Ovary (tissue), 9 donors: Measurements from ENCODE around the gene RTP5. TPM values are rescaled to one million over a fixed set of nuclear protein-coding genes. Genes with fewer than 3 reads are reported as not detected.
"Not testable (repeated sequence)": the region's sequence is repeated elsewhere in the genome, so short reads cannot be mapped to it uniquely, and the experiment has no call there.

Experiments
- DNase-seq, 5 donors: peaks; one replicate each; pipeline ENCODE4 v3.0.0-alpha.2; 2019 to 2020
- H3K27ac ChIP-seq, 2 donors: fragments of 200-600 bp; one replicate each; pipeline versions ENCODE4 v1.5.1 to v1.8.0; 2019 to 2022
- H3K27me3 ChIP-seq: fragments of 200-600 bp; one replicate; pipeline ENCODE4 v1.8.0; 2022
- H3K36me3 ChIP-seq: fragments of 200-600 bp; sonication (generic); one replicate; pipeline ENCODE4 v1.5.1; 2019
- H3K4me1 ChIP-seq: one replicate; pipeline ENCODE4 v1.8.1; 2013; ENCODE audit warnings: mild to moderate bottlenecking, moderate library complexity; ENCODE audit not compliant: insufficient read depth
- H3K4me3 ChIP-seq: fragments of 200-600 bp; sonication (generic); one replicate; pipeline ENCODE4 v1.5.1; 2017
- H3K9me3 ChIP-seq, 2 donors: fragments of 200-600 bp in 1 of 2; sonication (generic) in 1 of 2; one replicate each; pipeline versions ENCODE4 v1.5.1 to v1.8.1; 2013 to 2019; ENCODE audit warnings: mild to moderate bottlenecking in 1 of 2, moderate library complexity in 1 of 2
- EP300 ChIP-seq: sonication (generic); formaldehyde crosslinking; IDR thresholded peaks from one replicate; pipeline ENCODE4 v1.6.1; 2017; ENCODE audit warnings: antibody characterized with exemption
- POLR2A ChIP-seq: fragments of 450-650 bp; IDR thresholded peaks from one replicate; pipeline ENCODE4 v1.6.1; 2017; ENCODE audit warnings: antibody characterized with exemption, mild to moderate bottlenecking, moderate library complexity
- WGBS, 3 donors: extraction: QIAGEN DNeasy Blood & Tissue Kit in 1 of 3; methylation state at CpG; one replicate each; pipeline versions ENCODE4 v1.1.5 to v1.1.7; 2013 to 2017; 5-methylcytosine and 5-hydroxymethylcytosine counted together
- intact Hi-C, 4 donors: fragments of 100-400 bp; cut with DNase I; formaldehyde crosslinking; loops; one replicate each; pipeline versions ENCODE4 v1.11.0 to v1.15.1; 2022 to 2023
- polyA plus RNA-seq, 2 donors: library from polyadenylated mRNA; stranded (reverse); fragments of 200-250 nt in 1 of 2; fragments of 350-450 nt in 1 of 2; fragmentation: Illumina TruSeq in 1 of 2; extraction: RNeasy Lipid Tissue Mini Kit (QIAGEN cat#74804) in 1 of 2; gene quantifications; one replicate each; pipeline ENCODE4 v1.2.3, GENCODE V29; 2013 to 2014
- total RNA-seq, 7 donors: library from RNA; depleted of rRNA in 2 of 7; stranded (reverse); fragments of >200 nt in 2 of 7; fragmentation: NEBNext Ultra II Directional in 3 of 7; extraction: Animal tissue kit (Norgen Biotek cat#: 25700) in 3 of 7; gene quantifications; one replicate each; pipeline versions ENCODE4 v1.1.0 to v1.2.4, GENCODE V29; 2016 to 2023
- TF ChIP-seq, protein P1 (sequence below), 3 donors: fragments of 450-650 bp in 2 of 3; fragments of 200-600 bp in 1 of 3; IDR thresholded peaks; one replicate each; pipeline versions ENCODE4 v1.5.1 to v1.8.0; 2016 to 2022; ENCODE audit warnings: antibody characterized with exemption in 3 of 3, mild to moderate bottlenecking in 1 of 3
- donor health status: DM: no; HTN: no; CAD: no; lungs with moderate emphysema.
- donor health status: DM: no; HTN: no; CAD: no.
- donor health status: Bipolar disorder and iron deficiency.
- donor health status: DM: yes; HTN: yes; CAD: no.
- donor health status: DM: no; HTN: no; CAD: no.
- donor health status: DM: yes; HTN: yes; CAD: no.

RTP5 gene
- total and polyA plus RNA-seq, 9 donors = 0.10 TPM; not detected in 8

DNA sequence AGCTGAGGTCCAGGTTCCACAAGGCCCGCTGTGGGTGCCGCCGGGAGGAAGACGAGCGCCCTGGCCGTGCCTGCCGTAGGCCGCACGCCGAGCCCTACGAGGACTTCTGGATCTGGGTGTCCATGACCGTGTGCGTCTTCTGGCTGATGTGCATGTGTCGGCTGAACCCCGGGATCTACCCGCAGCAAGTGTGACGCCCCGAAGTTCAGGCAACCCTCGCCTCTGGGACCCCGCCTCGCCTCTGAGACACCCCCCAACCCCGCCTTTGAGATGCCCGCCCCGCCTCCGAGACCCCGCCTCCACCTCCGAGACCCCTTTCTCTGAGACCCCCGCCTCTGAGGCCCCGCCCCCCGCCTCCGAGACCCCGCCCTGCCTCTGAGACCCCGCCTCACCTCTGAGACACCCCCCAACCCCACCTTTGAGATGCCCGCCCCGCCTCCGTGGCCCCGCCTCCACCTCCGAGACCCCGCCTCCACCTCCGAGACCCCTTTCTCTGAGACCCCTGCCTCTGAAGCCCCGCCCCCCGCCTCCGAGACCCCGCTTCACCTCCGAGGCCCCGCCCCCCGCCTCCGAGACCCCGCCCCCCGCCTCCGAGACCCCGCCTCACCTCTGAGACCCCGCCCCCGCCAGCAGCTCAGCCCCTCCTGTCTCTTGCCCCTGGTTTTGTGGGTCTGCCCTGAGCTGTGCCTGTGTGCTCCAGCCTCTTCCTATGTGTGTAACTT is 3.7 kb downstream of the RTP5 start:
- H3K9me3 ChIP-seq = no peaks in the 10 kb centered on the region
- no peaks in the 10 kb centered on the region for H3K27me3 ChIP-seq
- intact Hi-C loops = loop anchor here in 3 of 4 donors (10.0 kb wide), 2 partner anchors 118 to 138 kb away; partner anchors contain the start of gene D2HGDH (in 2 of the 3)
- H3K36me3 ChIP-seq = no peaks in the 10 kb centered on the region
- TF ChIP-seq, protein P1, sequence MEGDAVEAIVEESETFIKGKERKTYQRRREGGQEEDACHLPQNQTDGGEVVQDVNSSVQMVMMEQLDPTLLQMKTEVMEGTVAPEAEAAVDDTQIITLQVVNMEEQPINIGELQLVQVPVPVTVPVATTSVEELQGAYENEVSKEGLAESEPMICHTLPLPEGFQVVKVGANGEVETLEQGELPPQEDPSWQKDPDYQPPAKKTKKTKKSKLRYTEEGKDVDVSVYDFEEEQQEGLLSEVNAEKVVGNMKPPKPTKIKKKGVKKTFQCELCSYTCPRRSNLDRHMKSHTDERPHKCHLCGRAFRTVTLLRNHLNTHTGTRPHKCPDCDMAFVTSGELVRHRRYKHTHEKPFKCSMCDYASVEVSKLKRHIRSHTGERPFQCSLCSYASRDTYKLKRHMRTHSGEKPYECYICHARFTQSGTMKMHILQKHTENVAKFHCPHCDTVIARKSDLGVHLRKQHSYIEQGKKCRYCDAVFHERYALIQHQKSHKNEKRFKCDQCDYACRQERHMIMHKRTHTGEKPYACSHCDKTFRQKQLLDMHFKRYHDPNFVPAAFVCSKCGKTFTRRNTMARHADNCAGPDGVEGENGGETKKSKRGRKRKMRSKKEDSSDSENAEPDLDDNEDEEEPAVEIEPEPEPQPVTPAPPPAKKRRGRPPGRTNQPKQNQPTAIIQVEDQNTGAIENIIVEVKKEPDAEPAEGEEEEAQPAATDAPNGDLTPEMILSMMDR (IDR thresholded peaks at IDR 0.05) = no peak
- TF ChIP-seq EP300 = no peak
- no peak for TF ChIP-seq POLR2A
- 87 to 93% (median 93%) methylated on average over 45 to 54 of the region's 54 CpGs for WGBS, 3 donors
- no peaks in the 10 kb centered on the region for H3K4me1 ChIP-seq
- DNase-seq = no peak
- H3K27ac ChIP-seq = no peak overlapping the region
- H3K4me3 ChIP-seq = no peak overlapping the region

DNA sequence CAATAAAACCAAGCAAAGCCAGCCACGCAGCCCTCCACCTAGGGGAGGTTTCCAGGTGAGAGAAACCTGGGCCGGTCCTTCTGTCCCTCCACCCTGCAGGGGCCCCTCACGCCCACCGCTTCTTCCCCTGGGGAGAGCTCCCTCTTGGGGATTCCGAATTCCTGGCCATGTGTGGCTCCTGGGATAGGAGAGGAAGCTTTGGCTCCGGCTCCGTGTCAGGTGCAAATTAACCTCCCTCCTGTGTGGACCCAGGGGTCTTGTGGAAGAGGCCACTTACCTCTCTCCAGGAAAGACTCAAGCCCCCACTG is 4.2 kb downstream of the RTP5 start:
- Histone ChIP-seq H3K27ac (no peak overlapping the region), H3K9me3 (no peaks in the 10 kb centered on the region), H3K27me3 (no peaks in the 10 kb centered on the region), H3K36me3 (no peaks in the 10 kb centered on the region), H3K4me3 (no peak overlapping the region), H3K4me1 (no peaks in the 10 kb centered on the region)
- WGBS, 3 donors = 90 to 94% (median 93%) methylated on average over 7 of the region's 7 CpGs
- intact Hi-C loops = loop anchor here in 3 of 4 donors (10.0 kb wide), 2 partner anchors 119 to 139 kb away; partner anchors contain the start of gene D2HGDH (in 2 of the 3)
- no peak for DNase-seq
- no peak for TF ChIP-seq EP300
- no peak for TF ChIP-seq POLR2A
- TF ChIP-seq, protein P1 (IDR thresholded peaks at IDR 0.05) = no peak

DNA sequence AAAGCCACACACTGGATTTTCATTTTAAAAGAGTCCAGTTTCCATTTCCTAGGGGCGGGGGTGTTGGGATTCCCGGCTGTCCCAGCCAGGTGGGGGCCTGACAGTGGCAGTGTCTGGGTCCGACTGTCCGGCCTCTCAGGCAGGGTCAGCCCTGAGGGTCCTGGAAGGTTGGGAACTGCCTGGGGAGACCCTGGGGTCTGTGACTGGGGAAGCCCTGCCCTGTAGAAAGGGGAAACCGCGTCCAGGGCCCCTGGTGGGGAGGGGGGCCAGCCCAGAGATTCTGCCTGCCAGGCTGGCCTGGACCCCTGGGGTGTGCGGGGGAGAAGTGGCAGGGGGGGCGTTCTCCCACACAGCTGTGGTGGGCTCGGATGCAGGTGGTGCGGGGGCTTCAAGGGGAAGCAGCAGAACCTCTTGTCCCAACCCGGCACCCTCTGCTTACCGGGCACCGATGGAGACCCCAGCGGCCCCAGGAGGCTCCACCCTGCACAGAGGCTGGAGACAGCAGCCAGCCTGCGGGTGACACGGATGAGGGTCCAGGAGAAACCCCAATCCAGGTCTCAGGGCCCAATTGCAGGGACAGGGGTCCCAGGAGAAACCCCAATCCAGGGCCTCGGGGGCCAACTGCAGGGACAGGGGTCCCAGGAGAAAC is 4.9 kb downstream of the RTP5 start:
- DNase-seq = no peak
- Histone ChIP-seq H3K9me3 (no peaks in the 10 kb centered on the region), H3K27me3 (no peaks in the 10 kb centered on the region), H3K36me3 (no peaks in the 10 kb centered on the region), H3K4me1 (no peaks in the 10 kb centered on the region), H3K4me3 (no peak overlapping the region), H3K27ac (no peak overlapping the region)
- 92 to 98% (median 96%) methylated on average over 15 to 17 of the region's 17 CpGs for WGBS, 3 donors
- intact Hi-C loops = loop anchor here in 3 of 4 donors (10.0 kb wide), 2 partner anchors 120 to 140 kb away; partner anchors contain the start of gene D2HGDH (in 2 of the 3)
- TF ChIP-seq, protein P1 (IDR thresholded peaks at IDR 0.05) = no peak
- TF ChIP-seq EP300 (no peak), POLR2A (no peak)

DNA sequence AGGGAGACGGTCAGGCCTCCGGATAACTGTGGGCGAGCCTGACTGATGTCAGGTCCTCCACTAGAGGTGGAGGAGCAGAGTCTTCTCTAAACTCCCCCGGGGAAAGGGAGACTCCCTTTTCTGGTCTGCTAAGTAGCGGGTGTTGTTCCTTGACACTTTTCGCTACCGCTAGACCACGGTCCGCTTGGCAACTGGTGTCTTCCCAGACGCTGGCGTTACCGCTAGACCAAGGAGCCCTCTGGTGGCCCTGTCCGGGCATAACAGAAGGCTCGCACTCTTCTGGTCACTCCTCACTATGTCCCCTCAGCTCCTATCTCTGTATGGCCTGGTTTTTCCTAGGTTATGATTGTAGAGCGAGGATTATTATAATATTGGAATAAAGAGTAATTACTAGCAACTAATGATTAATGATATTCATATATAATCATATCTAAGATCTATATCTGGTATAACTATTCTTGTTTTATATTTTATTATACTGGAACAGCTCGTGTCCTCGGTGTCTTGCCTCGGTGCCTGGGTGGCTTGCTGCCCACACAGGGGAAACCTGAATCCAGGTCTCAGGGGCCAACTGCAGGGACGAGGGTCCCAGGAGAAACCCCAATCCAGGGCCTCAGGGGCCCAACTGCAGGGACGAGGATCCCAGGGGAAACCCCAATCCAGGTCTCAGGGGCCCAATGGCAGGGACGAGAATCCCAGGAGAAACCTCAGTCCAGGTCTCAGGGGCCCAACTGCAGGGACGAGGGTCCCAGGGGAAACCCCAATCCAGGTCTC is 6.4 kb downstream of the RTP5 start:
- not testable (repeated sequence) for H3K9me3 ChIP-seq, DNase-seq, H3K27ac ChIP-seq, H3K36me3 ChIP-seq, H3K4me1 ChIP-seq, H3K27me3 ChIP-seq, H3K4me3 ChIP-seq
- intact Hi-C loops = loop anchor here (5.0 to 10.0 kb wide), 3 partner anchors 121 to 141 kb away; partner anchors contain the start of gene D2HGDH (in 2 of the 4)
- 54 to 56% (median 56%) methylated on average over 21 to 22 of the region's 22 CpGs for WGBS, 3 donors
